WTC11 (cell line): ENCODE results near the gene LRRC7. TPM values are rescaled to one million over a fixed set of nuclear protein-coding genes. Genes with fewer than 3 reads are reported as not detected.

Experiments
- ATAC-seq: fragments of 200-7000 bp; cut with Tn5 transposase; 2 replicates; pipeline ENCODE4 v1.10.0; 2021; ENCODE audit warnings: mild to moderate bottlenecking, moderate library complexity
- CTCF ChIA-PET: fragments of 300-600 bp; sonication (Branson Sonifier 250); formaldehyde crosslinking; loops from one replicate; lab custom pipeline; 2021; ENCODE audit warnings: antibody characterized with exemption; lab: Charles Lee
- POLR2A ChIA-PET: fragments of 350-600 bp; sonication (Branson Sonifier 250); formaldehyde crosslinking; loops from one replicate; lab custom pipeline; 2021; ENCODE audit warnings: antibody characterized with exemption; lab: Charles Lee
- DNase-seq: peaks from one replicate; pipeline ENCODE4 v3.0.0; 2021; ENCODE audit warnings: low spot score
- H3K27ac Mint-ChIP-seq: 2 replicates; pipeline ENCODE4 v1.8.0; 2021; ENCODE audit warnings: mixed read lengths
- H3K27me3 Mint-ChIP-seq: 2 replicates; pipeline ENCODE4 v1.8.0; 2021; ENCODE audit warnings: low read depth, mild to moderate bottlenecking, moderate library complexity, mixed read lengths
- H3K36me3 Mint-ChIP-seq: 2 replicates; pipeline ENCODE4 v1.8.0; 2021; ENCODE audit warnings: mixed read lengths
- H3K4me1 Mint-ChIP-seq: 2 replicates; pipeline ENCODE4 v1.8.0; 2022; ENCODE audit warnings: mixed read lengths
- H3K4me3 Mint-ChIP-seq: 2 replicates; pipeline ENCODE4 v1.8.0; 2021; ENCODE audit warnings: mild to moderate bottlenecking, moderate library complexity, mixed read lengths
- H3K9me3 Mint-ChIP-seq: 2 replicates; pipeline ENCODE4 v1.8.0; 2021; ENCODE audit warnings: mixed read lengths
- ATF2 ChIP-seq: sonication (generic); formaldehyde crosslinking; IDR thresholded peaks from 2 replicates; pipeline ENCODE4 v1.8.1; 2022; ENCODE audit warnings: low read depth, missing genetic modification reagents, borderline replicate concordance
- ATF6 ChIP-seq: sonication (generic); formaldehyde crosslinking; IDR thresholded peaks from 2 replicates; pipeline ENCODE4 v1.8.1; 2023; ENCODE audit warnings: mild to moderate bottlenecking, missing genetic modification reagents
- CREB1 ChIP-seq: sonication (generic); formaldehyde crosslinking; IDR thresholded peaks from 2 replicates; pipeline ENCODE4 v1.8.0; 2023; ENCODE audit warnings: mild to moderate bottlenecking, missing genetic modification reagents
- CREM ChIP-seq: sonication (generic); formaldehyde crosslinking; IDR thresholded peaks from 2 replicates; pipeline ENCODE4 v1.8.1; 2022; ENCODE audit warnings: mild to moderate bottlenecking, missing genetic modification reagents, moderate library complexity
- ELF4 ChIP-seq: sonication (generic); formaldehyde crosslinking; IDR thresholded peaks from 2 replicates; pipeline ENCODE4 v1.8.1; 2022; ENCODE audit warnings: low read depth, mild to moderate bottlenecking, moderate library complexity, missing genetic modification reagents
- EMX1 ChIP-seq: fragments of 250-450 bp; sonication (Bioruptor Pico); IDR thresholded peaks from 2 replicates; pipeline ENCODE4 v1.8.0; 2021; ENCODE audit warnings: mild to moderate bottlenecking
- ERG ChIP-seq: fragments of 250-450 bp; sonication (Bioruptor Pico); IDR thresholded peaks from 2 replicates; pipeline ENCODE4 v1.8.0; 2021; ENCODE audit warnings: mild to moderate bottlenecking
- GABPB1 ChIP-seq: sonication (generic); formaldehyde crosslinking; IDR thresholded peaks from 2 replicates; pipeline ENCODE4 v1.8.1; 2023; ENCODE audit warnings: mild to moderate bottlenecking, missing genetic modification reagents
- KAT7 ChIP-seq: sonication (generic); formaldehyde crosslinking; IDR thresholded peaks from 2 replicates; pipeline ENCODE4 v1.8.1; 2023; ENCODE audit warnings: missing genetic modification reagents, mild to moderate bottlenecking, borderline replicate concordance
- PREB ChIP-seq: sonication (generic); formaldehyde crosslinking; IDR thresholded peaks from 2 replicates; pipeline ENCODE4 v1.8.1; 2022; ENCODE audit warnings: mild to moderate bottlenecking, missing genetic modification reagents, moderate library complexity, borderline replicate concordance
- PRRX2 ChIP-seq: fragments of 250-450 bp; sonication (Bioruptor Pico); IDR thresholded peaks from 2 replicates; pipeline ENCODE4 v1.8.0; 2021; ENCODE audit warnings: mild to moderate bottlenecking
- SOX15 ChIP-seq: fragments of 250-450 bp; sonication (Bioruptor Pico); IDR thresholded peaks from 2 replicates; pipeline ENCODE4 v1.9.0; 2021; ENCODE audit warnings: mild to moderate bottlenecking
- ZBTB43 ChIP-seq: sonication (generic); formaldehyde crosslinking; IDR thresholded peaks from 2 replicates; pipeline ENCODE4 v1.8.1; 2023; ENCODE audit warnings: mild to moderate bottlenecking, missing genetic modification reagents
- ZNF232 ChIP-seq: sonication (generic); formaldehyde crosslinking; IDR thresholded peaks from 2 replicates; pipeline ENCODE4 v1.8.0; 2022; ENCODE audit warnings: mild to moderate bottlenecking, missing genetic modification reagents
- ZNF317 ChIP-seq: sonication (generic); formaldehyde crosslinking; IDR thresholded peaks from 2 replicates; pipeline ENCODE4 v1.8.1; 2023; ENCODE audit warnings: low read depth, mild to moderate bottlenecking, moderate library complexity, missing genetic modification reagents, borderline replicate concordance
- ZNF396 ChIP-seq: fragments of 250-450 bp; sonication (Bioruptor Pico); IDR thresholded peaks from 2 replicates; pipeline ENCODE4 v1.8.0; 2021; ENCODE audit warnings: mild to moderate bottlenecking, moderate library complexity, borderline replicate concordance
- total RNA-seq: library from RNA; stranded (reverse); gene quantifications from 3 replicates; pipeline ENCODE4 v1.2.3, GENCODE V29; 2021
- TF ChIP-seq, protein P1 (sequence below): sonication (generic); formaldehyde crosslinking; IDR thresholded peaks from 2 replicates; pipeline ENCODE4 v1.8.1; 2023; ENCODE audit warnings: mild to moderate bottlenecking, moderate library complexity, missing genetic modification reagents
- TF ChIP-seq, protein P2 (sequence below): sonication (generic); formaldehyde crosslinking; IDR thresholded peaks from 2 replicates; pipeline ENCODE4 v1.8.0; 2023; ENCODE audit warnings: mild to moderate bottlenecking, missing genetic modification reagents
- TF ChIP-seq, protein P3 (sequence below): sonication (generic); formaldehyde crosslinking; IDR thresholded peaks from 2 replicates; pipeline ENCODE4 v1.8.1; 2022; ENCODE audit warnings: low read depth, mild to moderate bottlenecking, moderate library complexity, missing genetic modification reagents, borderline replicate concordance
- TF ChIP-seq, protein P4 (sequence below): sonication (generic); formaldehyde crosslinking; IDR thresholded peaks from 2 replicates; pipeline ENCODE4 v1.8.0; 2022; ENCODE audit warnings: mild to moderate bottlenecking, missing genetic modification reagents

The LRRC7 gene
- total RNA-seq, 1 experiment from 2014 or later: not detected

DNA sequence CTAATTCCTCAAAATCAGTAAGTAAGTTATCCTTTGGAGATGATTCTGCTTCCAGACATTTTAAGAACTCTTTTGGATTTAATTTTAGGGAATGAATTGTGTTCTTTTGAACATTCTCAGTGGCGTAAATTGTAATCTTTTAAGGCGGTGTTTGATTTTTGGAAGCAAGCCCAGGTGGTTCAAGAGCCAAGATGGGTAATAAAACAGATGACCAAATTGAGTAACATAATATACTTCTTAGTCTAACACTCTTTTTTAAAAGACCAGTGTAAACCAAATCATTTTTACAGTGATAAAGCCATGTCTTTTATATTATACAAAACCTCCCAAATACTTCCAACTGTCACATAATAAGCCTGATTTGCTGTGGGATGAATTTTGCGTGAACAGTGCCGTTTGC is 503.9 kb downstream of the LRRC7 start (continued):
- TF ChIP-seq ATF2 (CRISPR knock-in tag) (no peak), ZBTB43 (CRISPR knock-in tag) (no peak), KAT7 (CRISPR knock-in tag) (no peak), PRRX2 (CRISPR knock-in tag) (no peak), PREB (no peak), GABPB1 (CRISPR knock-in tag) (no peak), ELF4 (CRISPR knock-in tag) (no peak)
- TF ChIP-seq, protein P1, sequence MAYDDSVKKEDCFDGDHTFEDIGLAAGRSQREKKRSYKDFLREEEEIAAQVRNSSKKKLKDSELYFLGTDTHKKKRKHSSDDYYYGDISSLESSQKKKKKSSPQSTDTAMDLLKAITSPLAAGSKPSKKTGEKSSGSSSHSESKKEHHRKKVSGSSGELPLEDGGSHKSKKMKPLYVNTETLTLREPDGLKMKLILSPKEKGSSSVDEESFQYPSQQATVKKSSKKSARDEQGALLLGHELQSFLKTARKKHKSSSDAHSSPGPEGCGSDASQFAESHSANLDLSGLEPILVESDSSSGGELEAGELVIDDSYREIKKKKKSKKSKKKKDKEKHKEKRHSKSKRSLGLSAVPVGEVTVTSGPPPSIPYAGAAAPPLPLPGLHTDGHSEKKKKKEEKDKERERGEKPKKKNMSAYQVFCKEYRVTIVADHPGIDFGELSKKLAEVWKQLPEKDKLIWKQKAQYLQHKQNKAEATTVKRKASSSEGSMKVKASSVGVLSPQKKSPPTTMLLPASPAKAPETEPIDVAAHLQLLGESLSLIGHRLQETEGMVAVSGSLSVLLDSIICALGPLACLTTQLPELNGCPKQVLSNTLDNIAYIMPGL (CRISPR knock-in tag): no peak
- TF ChIP-seq, protein P2, sequence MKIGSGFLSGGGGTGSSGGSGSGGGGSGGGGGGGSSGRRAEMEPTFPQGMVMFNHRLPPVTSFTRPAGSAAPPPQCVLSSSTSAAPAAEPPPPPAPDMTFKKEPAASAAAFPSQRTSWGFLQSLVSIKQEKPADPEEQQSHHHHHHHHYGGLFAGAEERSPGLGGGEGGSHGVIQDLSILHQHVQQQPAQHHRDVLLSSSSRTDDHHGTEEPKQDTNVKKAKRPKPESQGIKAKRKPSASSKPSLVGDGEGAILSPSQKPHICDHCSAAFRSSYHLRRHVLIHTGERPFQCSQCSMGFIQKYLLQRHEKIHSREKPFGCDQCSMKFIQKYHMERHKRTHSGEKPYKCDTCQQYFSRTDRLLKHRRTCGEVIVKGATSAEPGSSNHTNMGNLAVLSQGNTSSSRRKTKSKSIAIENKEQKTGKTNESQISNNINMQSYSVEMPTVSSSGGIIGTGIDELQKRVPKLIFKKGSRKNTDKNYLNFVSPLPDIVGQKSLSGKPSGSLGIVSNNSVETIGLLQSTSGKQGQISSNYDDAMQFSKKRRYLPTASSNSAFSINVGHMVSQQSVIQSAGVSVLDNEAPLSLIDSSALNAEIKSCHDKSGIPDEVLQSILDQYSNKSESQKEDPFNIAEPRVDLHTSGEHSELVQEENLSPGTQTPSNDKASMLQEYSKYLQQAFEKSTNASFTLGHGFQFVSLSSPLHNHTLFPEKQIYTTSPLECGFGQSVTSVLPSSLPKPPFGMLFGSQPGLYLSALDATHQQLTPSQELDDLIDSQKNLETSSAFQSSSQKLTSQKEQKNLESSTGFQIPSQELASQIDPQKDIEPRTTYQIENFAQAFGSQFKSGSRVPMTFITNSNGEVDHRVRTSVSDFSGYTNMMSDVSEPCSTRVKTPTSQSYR: no peak

DNA sequence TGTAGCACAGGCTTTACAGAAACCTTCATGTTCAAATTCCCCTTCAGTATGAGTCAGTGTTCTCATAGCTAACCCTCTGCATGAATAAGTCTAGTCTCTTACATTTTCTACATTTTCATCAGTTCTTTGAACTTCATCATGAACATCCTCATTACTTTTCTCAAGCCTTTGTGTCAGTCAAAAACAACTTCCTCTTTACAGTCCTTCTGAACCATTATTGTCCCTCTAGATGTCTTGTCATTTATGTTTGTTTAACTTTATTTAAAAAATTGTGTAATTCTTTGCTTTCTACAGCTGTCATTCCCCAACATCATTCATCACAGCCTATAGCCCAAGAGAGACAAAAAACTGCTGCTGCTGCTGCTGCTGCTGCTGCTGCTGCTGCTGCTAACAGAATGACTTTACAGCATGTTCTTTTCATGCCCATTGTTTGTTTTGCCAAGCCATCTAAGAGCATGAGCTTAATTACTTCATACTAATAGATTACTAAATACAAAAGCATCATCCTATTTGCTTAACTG is 504.6 kb downstream of the LRRC7 start:
- DNase-seq (no peak), ATAC-seq (no peak)
- no peak overlapping the region for H3K4me3 Mint-ChIP-seq
- ChIA-PET CTCF (interaction anchor here (0.7 to 1.1 kb wide), 2 partner anchors 69 to 1473 kb away, joined by 3 read pairs; no protein-coding TSS in a partner anchor), POLR2A (no interaction called here)
- H3K27me3 Mint-ChIP-seq: no peaks in the 10 kb centered on the region
- H3K4me1 Mint-ChIP-seq: no peaks in the 10 kb centered on the region
- no peaks in the 10 kb centered on the region for H3K9me3 Mint-ChIP-seq
- no peak overlapping the region for H3K27ac Mint-ChIP-seq
- H3K36me3 Mint-ChIP-seq: no peaks in the 10 kb centered on the region
- TF ChIP-seq ZNF232 (no peak), ATF6 (CRISPR knock-in tag) (no peak), CREM (CRISPR knock-in tag) (no peak), EMX1 (no peak), SOX15 (CRISPR knock-in tag) (no peak), GABPB1 (CRISPR knock-in tag) (no peak), ERG (no peak), CREB1 (CRISPR knock-in tag) (no peak), ZNF396 (no peak), ZNF317 (no peak)
- TF ChIP-seq, protein P3, sequence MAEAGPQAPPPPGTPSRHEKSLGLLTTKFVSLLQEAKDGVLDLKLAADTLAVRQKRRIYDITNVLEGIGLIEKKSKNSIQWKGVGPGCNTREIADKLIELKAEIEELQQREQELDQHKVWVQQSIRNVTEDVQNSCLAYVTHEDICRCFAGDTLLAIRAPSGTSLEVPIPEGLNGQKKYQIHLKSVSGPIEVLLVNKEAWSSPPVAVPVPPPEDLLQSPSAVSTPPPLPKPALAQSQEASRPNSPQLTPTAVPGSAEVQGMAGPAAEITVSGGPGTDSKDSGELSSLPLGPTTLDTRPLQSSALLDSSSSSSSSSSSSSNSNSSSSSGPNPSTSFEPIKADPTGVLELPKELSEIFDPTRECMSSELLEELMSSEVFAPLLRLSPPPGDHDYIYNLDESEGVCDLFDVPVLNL (CRISPR knock-in tag): no peak
- TF ChIP-seq, protein P4, sequence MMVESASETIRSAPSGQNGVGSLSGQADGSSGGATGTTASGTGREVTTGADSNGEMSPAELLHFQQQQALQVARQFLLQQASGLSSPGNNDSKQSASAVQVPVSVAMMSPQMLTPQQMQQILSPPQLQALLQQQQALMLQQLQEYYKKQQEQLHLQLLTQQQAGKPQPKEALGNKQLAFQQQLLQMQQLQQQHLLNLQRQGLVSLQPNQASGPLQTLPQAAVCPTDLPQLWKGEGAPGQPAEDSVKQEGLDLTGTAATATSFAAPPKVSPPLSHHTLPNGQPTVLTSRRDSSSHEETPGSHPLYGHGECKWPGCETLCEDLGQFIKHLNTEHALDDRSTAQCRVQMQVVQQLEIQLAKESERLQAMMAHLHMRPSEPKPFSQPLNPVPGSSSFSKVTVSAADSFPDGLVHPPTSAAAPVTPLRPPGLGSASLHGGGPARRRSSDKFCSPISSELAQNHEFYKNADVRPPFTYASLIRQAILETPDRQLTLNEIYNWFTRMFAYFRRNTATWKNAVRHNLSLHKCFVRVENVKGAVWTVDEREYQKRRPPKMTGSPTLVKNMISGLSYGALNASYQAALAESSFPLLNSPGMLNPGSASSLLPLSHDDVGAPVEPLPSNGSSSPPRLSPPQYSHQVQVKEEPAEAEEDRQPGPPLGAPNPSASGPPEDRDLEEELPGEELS (CRISPR knock-in tag): no peak
